A549 (cell line): Measurements from ENCODE around the gene TARP.

ENCODE experiments used
- ATAC-seq, 2 experiments: fragments of 200-7000 bp in 1 of 2; fragments of >200 bp in 1 of 2; cut with Nextera tagmentation in 1 of 2; cut with Tn5 transposase in 1 of 2; 3 replicates each; pipeline versions ENCODE4 v1.8.0 to v1.9.1; 2018 to 2020; ENCODE audit warnings: mild to moderate bottlenecking in 1 of 2, moderate library complexity in 1 of 2
- CTCF ChIA-PET: fragments of 300-600 bp; sonication (Branson Sonifier 250); formaldehyde crosslinking; extraction: SDS; loops from one replicate; lab custom pipeline; 2021; ENCODE audit warnings: antibody characterized with exemption, inconsistent platforms; lab: Yijun Ruan, JAX
- POLR2A ChIA-PET: fragments of 350-600 bp; formaldehyde crosslinking; extraction: SDS; loops from one replicate; lab custom pipeline; 2021; ENCODE audit warnings: antibody characterized with exemption, inconsistent platforms; lab: Yijun Ruan, JAX
- DNase-seq, 2 experiments: peaks; one replicate each; pipeline versions ENCODE4 v3.0.0 to v3.0.0-alpha.2; 2011 to 2016; ENCODE audit warnings: low read depth in 1 of 2, low spot score in 1 of 2
- FAIRE-seq: peaks from 2 replicates; lab custom pipeline; 2011; peaks lifted over from hg19 to GRCh38; lab: Jason Lieb, UNC
- H3K27ac ChIP-seq, 2 experiments: fragments of >200 bp; sonication (Bioruptor Twin); formaldehyde crosslinking; 3 replicates each; pipeline ENCODE4 v1.5.1; 2016 to 2017
- H3K4me1 ChIP-seq: fragments of >200 bp; sonication (Bioruptor Twin); formaldehyde crosslinking; 3 replicates; pipeline ENCODE4 v1.6.1; 2016
- H3K4me2 ChIP-seq: fragments of >200 bp; sonication (Bioruptor Twin); formaldehyde crosslinking; 3 replicates; pipeline ENCODE4 v1.6.1; 2016
- H3K4me3 ChIP-seq: fragments of >200 bp; sonication (Bioruptor Twin); formaldehyde crosslinking; 3 replicates; pipeline ENCODE4 v1.5.1; 2016
- H3K9me3 ChIP-seq: fragments of >200 bp; sonication (Bioruptor Twin); formaldehyde crosslinking; 3 replicates; pipeline ENCODE4 v1.6.1; 2016
- BCL3 ChIP-seq: fragments of >200 bp; sonication (Bioruptor Twin); formaldehyde crosslinking; IDR thresholded peaks from 3 replicates; pipeline ENCODE4 v1.6.1; 2016
- CBX8 ChIP-seq: fragments of 200-600 bp; sonication (generic); IDR thresholded peaks from 2 replicates; pipeline ENCODE4 v1.6.1; 2016
- CTCF ChIP-seq: fragments of >200 bp; sonication (Bioruptor Twin); formaldehyde crosslinking; IDR thresholded peaks from 3 replicates; pipeline ENCODE4 v1.5.1; 2016
- EHF ChIP-seq: fragments of 250-450 bp; sonication (Bioruptor Pico); IDR thresholded peaks from 2 replicates; pipeline ENCODE4 v1.5.0; 2020; ENCODE audit warnings: mild to moderate bottlenecking
- EHMT2 ChIP-seq: fragments of 200-600 bp; sonication (generic); IDR thresholded peaks from 2 replicates; pipeline ENCODE4 v1.6.1; 2016; ENCODE audit warnings: antibody characterized with exemption, low read depth, mild to moderate bottlenecking, moderate library complexity
- EP300 ChIP-seq, 2 experiments: fragments of >200 bp; sonication (Bioruptor Twin); formaldehyde crosslinking; IDR thresholded peaks; 2 replicates in 1 of 2; 3 replicates in 1 of 2; pipeline ENCODE4 v1.6.1; 2016 to 2017
- HOXA7 ChIP-seq: fragments of 250-450 bp; sonication (Bioruptor Pico); IDR thresholded peaks from 2 replicates; pipeline ENCODE4 v1.5.0; 2020; ENCODE audit warnings: mild to moderate bottlenecking, moderate library complexity
- JUN ChIP-seq, 2 experiments: fragments of >200 bp; sonication (Bioruptor Twin); formaldehyde crosslinking; IDR thresholded peaks; 2 replicates in 1 of 2; 3 replicates in 1 of 2; pipeline ENCODE4 v1.6.1; 2016 to 2017
- JUNB ChIP-seq: fragments of >200 bp; sonication (Bioruptor Twin); formaldehyde crosslinking; IDR thresholded peaks from 2 replicates; pipeline ENCODE4 v1.6.1; 2016
- MAFK ChIP-seq: fragments of 450-650 bp; IDR thresholded peaks from 2 replicates; pipeline ENCODE4 v1.6.1; 2014; ENCODE audit not compliant: partially characterized antibody
- POLR2AphosphoS2 ChIP-seq: conservative IDR thresholded peaks from 2 replicates; pipeline ENCODE4 v1.6.1; 2012; ENCODE audit warnings: low read length, improper control_type of control experiment, inconsistent platforms
- REST ChIP-seq: fragments of 200-600 bp; sonication (generic); IDR thresholded peaks from 2 replicates; pipeline ENCODE4 v1.6.1; 2016; ENCODE audit warnings: antibody characterized with exemption, mild to moderate bottlenecking, moderate library complexity
- TP53 ChIP-seq: fragments of 250-450 bp; sonication (Bioruptor Pico); IDR thresholded peaks from 2 replicates; pipeline ENCODE4 v1.5.0; 2021; ENCODE audit warnings: mild to moderate bottlenecking, moderate library complexity
- USF2 ChIP-seq: fragments of 450-650 bp; IDR thresholded peaks from 2 replicates; pipeline ENCODE4 v1.6.1; 2014; ENCODE audit warnings: antibody characterized with exemption
- WGBS: methylation state at CpG from one replicate; pipeline ENCODE4 v1.1.6; 2017; ENCODE audit errors: missing lambda C conversion rate; 5-methylcytosine and 5-hydroxymethylcytosine counted together

The TARP gene

GRCh38 chr7:38317515-38317914 lies 44.1 kb upstream of the TARP start:
- H3K9me3 ChIP-seq = no peaks in the 10 kb centered on the region
- H3K4me2 ChIP-seq = no peak overlapping the region
- CTCF ChIA-PET = interaction anchor here (1.1 to 8.8 kb wide), 12 partner anchors 8 to 416 kb away, joined by 3 to 51 read pairs (median 6); partner anchors contain the start of gene SFRP4
- no peak for FAIRE-seq
- H3K27ac ChIP-seq = no peak overlapping the region
- H3K4me1 ChIP-seq = peaks cover 13% of the 10 kb centered on the region; the same call in 2 of the 3 replicates
- WGBS = 80% methylated on average over 9 of the region's 9 CpGs
- TF ChIP-seq TP53 (CRISPR knock-in tag) (no peak), JUN (IDR thresholded peaks at IDR 0.05) (no peak), REST (no peak), EHMT2 (no peak), USF2 (no peak), EP300 (IDR thresholded peaks at IDR 0.05) (no peak)
- TF ChIP-seq, all 56 proteins: peak for 0
- ATAC-seq (no peak; a peak in 1 of 6 replicates), DNase-seq (no peak)
- POLR2A ChIA-PET = no interaction called here
- H3K4me3 ChIP-seq = no peak overlapping the region

- Histone ChIP-seq H3K4me2 (no peak overlapping the region), H3K4me1 (peaks cover 11% of the 10 kb centered on the region; the same call in 2 of the 3 replicates), H3K4me3 (no peak overlapping the region), H3K27ac (no peak overlapping the region), H3K9me3 (no peaks in the 10 kb centered on the region)
- ATAC-seq (no peak), FAIRE-seq (no peak), DNase-seq (no peak)
- no peak for TF ChIP-seq EHF (CRISPR knock-in tag)
- TF ChIP-seq CBX8 = no peak
- TF ChIP-seq TP53 (CRISPR knock-in tag) = no peak
- CTCF ChIA-PET = interaction anchor here (3.3 to 8.8 kb wide), 2 partner anchors 18 to 101 kb away, joined by 18 to 51 read pairs; no protein-coding TSS in a partner anchor
- 74% methylated on average over 8 of the region's 8 CpGs for WGBS
- POLR2A ChIA-PET = no interaction called here
Observed at GRCh38 chr7:38316733-38317360, 43.4 kb upstream of the TARP start.

GRCh38 chr7:38315410-38315809 lies 42.0 kb upstream of the TARP start:
- WGBS = 72% methylated on average over 3 of the region's 3 CpGs
- Histone ChIP-seq H3K4me3 (no peak overlapping the region), H3K4me2 (no peak overlapping the region), H3K27ac (no peak overlapping the region), H3K9me3 (no peaks in the 10 kb centered on the region), H3K4me1 (peaks cover 10% of the 10 kb centered on the region)
- FAIRE-seq (no peak), ATAC-seq (no peak), DNase-seq (no peak)
- TF ChIP-seq EP300 (IDR thresholded peaks at IDR 0.05) (no peak), CTCF (no peak), JUNB (no peak), POLR2AphosphoS2 (no peak), BCL3 (no peak), HOXA7 (CRISPR knock-in tag) (no peak), MAFK (no peak)
- POLR2A ChIA-PET = no interaction called here
- CTCF ChIA-PET = interaction anchor here (1.2 to 1.5 kb wide), 3 partner anchors 20 to 208 kb away, joined by 4 to 6 read pairs (median 5); no protein-coding TSS in a partner anchor
